Gastroesophageal sphincter (tissue), 3 donors: Measurements from ENCODE around the gene GEMIN7.
"Not testable (repeated sequence)": the region's sequence is repeated elsewhere in the genome, so short reads cannot be mapped to it uniquely, and the experiment has no call there.

Source experiments
- EP300 ChIP-seq: sonication (generic); formaldehyde crosslinking; IDR thresholded peaks from one replicate; pipeline ENCODE4 v1.6.1; 2017; ENCODE audit warnings: antibody characterized with exemption, mild to moderate bottlenecking
- POLR2A ChIP-seq, 2 donors: fragments of 450-650 bp; IDR thresholded peaks; one replicate each; pipeline ENCODE4 v1.6.1; 2017; ENCODE audit warnings: antibody characterized with exemption in 2 of 2, mild to moderate bottlenecking in 2 of 2, moderate library complexity in 1 of 2
- POLR2AphosphoS5 ChIP-seq: sonication (generic); formaldehyde crosslinking; IDR thresholded peaks from one replicate; pipeline ENCODE4 v1.6.1; 2017; ENCODE audit warnings: antibody characterized with exemption
- TF ChIP-seq, protein P1 (sequence below), 4 experiments: fragments of 200-600 bp in 2 of 4; fragments of 450-650 bp in 2 of 4; sonication (generic) in 1 of 4; IDR thresholded peaks; one replicate each; pipeline ENCODE4 v1.5.1; 2017 to 2019; ENCODE audit warnings: antibody characterized with exemption in 4 of 4, mild to moderate bottlenecking in 2 of 4, moderate library complexity in 2 of 4

DNA sequence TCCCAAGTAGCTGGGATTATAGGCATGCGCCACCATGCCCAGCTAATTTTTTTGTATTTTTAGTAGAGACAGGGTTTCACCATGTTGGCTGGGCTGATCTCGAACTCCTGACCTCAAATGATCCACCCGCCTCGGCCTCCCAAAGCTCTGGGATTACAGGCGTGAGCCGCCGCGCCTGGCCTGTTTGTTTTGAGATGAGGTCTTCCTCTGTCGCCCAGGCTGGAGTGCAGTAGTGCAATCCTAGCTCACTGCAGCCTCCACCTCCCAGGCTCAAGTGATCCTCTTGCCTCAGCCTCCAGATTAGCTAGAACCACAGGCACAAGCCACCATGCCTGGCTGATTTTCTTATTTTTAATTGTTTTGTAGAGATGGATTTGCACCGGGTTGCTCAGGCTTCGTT is 27.3 kb downstream of the GEMIN7 start:
- not testable (repeated sequence) for TF ChIP-seq POLR2A (IDR thresholded peaks at IDR 0.05); EP300; POLR2AphosphoS5
- TF ChIP-seq, protein P1, sequence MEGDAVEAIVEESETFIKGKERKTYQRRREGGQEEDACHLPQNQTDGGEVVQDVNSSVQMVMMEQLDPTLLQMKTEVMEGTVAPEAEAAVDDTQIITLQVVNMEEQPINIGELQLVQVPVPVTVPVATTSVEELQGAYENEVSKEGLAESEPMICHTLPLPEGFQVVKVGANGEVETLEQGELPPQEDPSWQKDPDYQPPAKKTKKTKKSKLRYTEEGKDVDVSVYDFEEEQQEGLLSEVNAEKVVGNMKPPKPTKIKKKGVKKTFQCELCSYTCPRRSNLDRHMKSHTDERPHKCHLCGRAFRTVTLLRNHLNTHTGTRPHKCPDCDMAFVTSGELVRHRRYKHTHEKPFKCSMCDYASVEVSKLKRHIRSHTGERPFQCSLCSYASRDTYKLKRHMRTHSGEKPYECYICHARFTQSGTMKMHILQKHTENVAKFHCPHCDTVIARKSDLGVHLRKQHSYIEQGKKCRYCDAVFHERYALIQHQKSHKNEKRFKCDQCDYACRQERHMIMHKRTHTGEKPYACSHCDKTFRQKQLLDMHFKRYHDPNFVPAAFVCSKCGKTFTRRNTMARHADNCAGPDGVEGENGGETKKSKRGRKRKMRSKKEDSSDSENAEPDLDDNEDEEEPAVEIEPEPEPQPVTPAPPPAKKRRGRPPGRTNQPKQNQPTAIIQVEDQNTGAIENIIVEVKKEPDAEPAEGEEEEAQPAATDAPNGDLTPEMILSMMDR (IDR thresholded peaks at IDR 0.05) = not testable (repeated sequence)
